ENCODE data around the gene CAMK2A.
A peak's percentile ranks its signal among the peaks of the same experiment; 100 is the strongest.

The CAMK2A gene

GRCh38 chr5:150289551-150290390 lies at the start of gene CAMK2A:
TSS of gene CAMK2A (minus strand) at chr5:150289773. CDS start at chr5:150289625, 148 bp downstream.
- peak; percentile 65 for DNase-seq

- DNase-seq = no peak
These were observed 49.6 kb upstream of the CAMK2A start for GRCh38 chr5:150339165-150339564.

- DNase-seq = no peak
These were observed 49.0 kb upstream of the CAMK2A start for GRCh38 chr5:150338546-150338945.

- no peak for DNase-seq
These were observed 46.2 kb upstream of the CAMK2A start for GRCh38 chr5:150335778-150336177.

- DNase-seq = no peak
These were observed 43.8 kb upstream of the CAMK2A start for GRCh38 chr5:150333400-150333799.

- no peak for DNase-seq
These were observed 40.6 kb upstream of the CAMK2A start for GRCh38 chr5:150329881-150330876.

GRCh38 chr5:150329038-150329437 lies 39.5 kb upstream of the CAMK2A start:
- no peak for DNase-seq

- no peak for DNase-seq
These were observed 38.9 kb upstream of the CAMK2A start for GRCh38 chr5:150328515-150328914.

GRCh38 chr5:150327139-150327538 lies 37.6 kb upstream of the CAMK2A start:
- no peak for DNase-seq

GRCh38 chr5:150326707-150327106 lies 37.1 kb upstream of the CAMK2A start:
- no peak for DNase-seq

- no peak for DNase-seq
These were observed 35.9 kb upstream of the CAMK2A start for GRCh38 chr5:150325426-150325825.

GRCh38 chr5:150323819-150324218 lies 34.2 kb upstream of the CAMK2A start:
- no peak for DNase-seq

GRCh38 chr5:150323092-150323491 lies 33.5 kb upstream of the CAMK2A start:
- no peak for DNase-seq

GRCh38 chr5:150322202-150322601 lies 32.6 kb upstream of the CAMK2A start:
- DNase-seq = no peak

- no peak for DNase-seq
These were observed 32.2 kb upstream of the CAMK2A start for GRCh38 chr5:150321784-150322183.

GRCh38 chr5:150321211-150321610 lies 31.6 kb upstream of the CAMK2A start:
- no peak for DNase-seq

- DNase-seq = no peak
These were observed 30.6 kb upstream of the CAMK2A start for GRCh38 chr5:150320044-150320613.

- DNase-seq = no peak
These were observed 29.9 kb upstream of the CAMK2A start for GRCh38 chr5:150319484-150319790.

- DNase-seq = no peak
These were observed 29.3 kb upstream of the CAMK2A start for GRCh38 chr5:150318613-150319483.

- no peak for DNase-seq
These were observed 27.8 kb upstream of the CAMK2A start for GRCh38 chr5:150317048-150318003.

- DNase-seq = no peak
These were observed 26.7 kb upstream of the CAMK2A start for GRCh38 chr5:150316320-150316719.
